Sigmoid colon (tissue), 3 donors: ENCODE data around the gene CHI3L1.

Experiments used
- CTCF ChIP-seq, 4 experiments: fragments of 450-650 bp in 3 of 4; fragments of 200-600 bp in 1 of 4; IDR thresholded peaks; one replicate each; pipeline ENCODE4 v1.5.1; 2016 to 2019; ENCODE audit warnings: antibody characterized with exemption in 4 of 4, mild to moderate bottlenecking in 3 of 4, moderate library complexity in 2 of 4
- POLR2A ChIP-seq, 2 donors: fragments of 450-650 bp; IDR thresholded peaks; one replicate each; pipeline ENCODE4 v1.6.1; 2016; ENCODE audit warnings: antibody characterized with exemption in 2 of 2, mild to moderate bottlenecking in 2 of 2, moderate library complexity in 2 of 2

GRCh38 chr1:203217139-203217655, 30.7 kb upstream of the CHI3L1 start:
- TF ChIP-seq CTCF (IDR thresholded peaks at IDR 0.05) = no peak
- TF ChIP-seq POLR2A (IDR thresholded peaks at IDR 0.05) = no peak
